NCI-H69 (cell line): ENCODE data around the gene ARFGAP2.

ENCODE experiments used
- DNase-seq: peaks from one replicate; lab custom pipeline; 2025; lab: John Stamatoyannopoulos, UW

ARFGAP2 gene

GRCh38 chr11:47148270-47148669 is 28.4 kb downstream of the ARFGAP2 start:
- no peak for DNase-seq

- DNase-seq = no peak
These were observed 29.0 kb downstream of the ARFGAP2 start for GRCh38 chr11:47147681-47148080.

GRCh38 chr11:47147250-47147649 is 29.4 kb downstream of the ARFGAP2 start:
- no peak for DNase-seq

- no peak for DNase-seq
These were observed 32.1 kb downstream of the ARFGAP2 start for GRCh38 chr11:47144541-47144940.

- peak; percentile 92 for DNase-seq
These were observed 33.4 kb downstream of the ARFGAP2 start for GRCh38 chr11:47143322-47143721.

GRCh38 chr11:47139878-47140277 is 36.8 kb downstream of the ARFGAP2 start:
- DNase-seq = no peak

- DNase-seq = no peak
These were observed 39.2 kb downstream of the ARFGAP2 start for GRCh38 chr11:47137476-47137875.

- no peak for DNase-seq
These were observed 39.8 kb downstream of the ARFGAP2 start for GRCh38 chr11:47136921-47137320.

GRCh38 chr11:47136327-47136726 is 40.4 kb downstream of the ARFGAP2 start:
- DNase-seq = no peak

- no peak for DNase-seq
These were observed 43.7 kb downstream of the ARFGAP2 start for GRCh38 chr11:47132981-47133380.

GRCh38 chr11:47132490-47132889 is 44.2 kb downstream of the ARFGAP2 start:
- no peak for DNase-seq

GRCh38 chr11:47131136-47131535 is 45.5 kb downstream of the ARFGAP2 start:
- no peak for DNase-seq

GRCh38 chr11:47130543-47130942 is 46.1 kb downstream of the ARFGAP2 start:
- peak; percentile 97 for DNase-seq

GRCh38 chr11:47127213-47127612 is 49.5 kb downstream of the ARFGAP2 start:
- peak; percentile 79 for DNase-seq

GRCh38 chr11:47125083-47125482 is 51.6 kb downstream of the ARFGAP2 start:
- no peak for DNase-seq

- no peak for DNase-seq
These were observed 52.0 kb downstream of the ARFGAP2 start for GRCh38 chr11:47124675-47125074.

GRCh38 chr11:47123094-47123493 is 53.6 kb downstream of the ARFGAP2 start:
- DNase-seq = no peak

GRCh38 chr11:47121731-47122130 is 54.9 kb downstream of the ARFGAP2 start:
- no peak for DNase-seq

GRCh38 chr11:47121056-47121455 is 55.6 kb downstream of the ARFGAP2 start:
- no peak for DNase-seq

GRCh38 chr11:47118958-47119688 is 57.6 kb downstream of the ARFGAP2 start:
- DNase-seq = peak; percentile 47
